ENCODE results near the gene ADGRL3.
"Not testable (repeated sequence)": the region's sequence is repeated elsewhere in the genome, so short reads cannot be mapped to it uniquely, and the experiment has no call there.

The ADGRL3 gene

GRCh38 chr4:61739887-61740286 is 539.8 kb downstream of the ADGRL3 start:
- no peak for DNase-seq (ENCODE audit: low read depth)
- no peak overlapping the region for H3K4me3 ChIP-seq (ENCODE audit: low read depth, low read length)
- no peak for TF ChIP-seq CTCF (IDR thresholded peaks at IDR 0.05; ENCODE audit: insufficient read depth, low read depth, low read length, missing control alignments)

GRCh38 chr4:61740886-61741285 is 540.8 kb downstream of the ADGRL3 start:
- no peak overlapping the region for H3K4me3 ChIP-seq (ENCODE audit: low read depth, low read length)
- TF ChIP-seq CTCF (IDR thresholded peaks at IDR 0.05; ENCODE audit: insufficient read depth, low read depth, low read length, missing control alignments), result no peak
- no peak for DNase-seq (ENCODE audit: low read depth)

- DNase-seq (ENCODE audit: low read depth), result no peak
- TF ChIP-seq CTCF (IDR thresholded peaks at IDR 0.05; ENCODE audit: insufficient read depth, low read depth, low read length, missing control alignments), result no peak
- no peak overlapping the region for H3K4me3 ChIP-seq (ENCODE audit: low read depth, low read length)
Measured at GRCh38 chr4:61741327-61742096, 541.4 kb downstream of the ADGRL3 start.

- H3K4me3 ChIP-seq (ENCODE audit: low read depth, low read length), result no peak overlapping the region
- TF ChIP-seq CTCF (IDR thresholded peaks at IDR 0.05; ENCODE audit: insufficient read depth, low read depth, low read length, missing control alignments), result no peak
- DNase-seq (ENCODE audit: low read depth), result no peak
Measured at GRCh38 chr4:61750810-61751209, 550.7 kb downstream of the ADGRL3 start.

- no peak for TF ChIP-seq CTCF (IDR thresholded peaks at IDR 0.05; ENCODE audit: insufficient read depth, low read depth, low read length, missing control alignments)
- DNase-seq (ENCODE audit: low read depth), result no peak
- no peak overlapping the region for H3K4me3 ChIP-seq (ENCODE audit: low read depth, low read length)
Measured at GRCh38 chr4:61752617-61753016, 552.5 kb downstream of the ADGRL3 start.

GRCh38 chr4:61753739-61754138 is 553.6 kb downstream of the ADGRL3 start:
- TF ChIP-seq CTCF (IDR thresholded peaks at IDR 0.05; ENCODE audit: insufficient read depth, low read depth, low read length, missing control alignments), result no peak
- no peak for DNase-seq (ENCODE audit: low read depth)
- no peak overlapping the region for H3K4me3 ChIP-seq (ENCODE audit: low read depth, low read length)

GRCh38 chr4:61756937-61757336 is 556.8 kb downstream of the ADGRL3 start:
- DNase-seq (ENCODE audit: low read depth); H3K4me3 ChIP-seq (ENCODE audit: low read depth, low read length): not testable (repeated sequence)

GRCh38 chr4:61757983-61758382 is 557.9 kb downstream of the ADGRL3 start:
- DNase-seq (ENCODE audit: low read depth); H3K4me3 ChIP-seq (ENCODE audit: low read depth, low read length): not testable (repeated sequence)

- DNase-seq (ENCODE audit: low read depth); H3K4me3 ChIP-seq (ENCODE audit: low read depth, low read length): not testable (repeated sequence)
Measured at GRCh38 chr4:61758596-61758995, 558.5 kb downstream of the ADGRL3 start.

- not testable (repeated sequence) for DNase-seq (ENCODE audit: low read depth); H3K4me3 ChIP-seq (ENCODE audit: low read depth, low read length)
Measured at GRCh38 chr4:61759245-61759644, 559.1 kb downstream of the ADGRL3 start.

GRCh38 chr4:61759885-61760284 is 559.8 kb downstream of the ADGRL3 start:
- not testable (repeated sequence) for H3K4me3 ChIP-seq (ENCODE audit: low read depth, low read length); DNase-seq (ENCODE audit: low read depth)
